Measurements from ENCODE around the gene PGAP1.

DNA sequence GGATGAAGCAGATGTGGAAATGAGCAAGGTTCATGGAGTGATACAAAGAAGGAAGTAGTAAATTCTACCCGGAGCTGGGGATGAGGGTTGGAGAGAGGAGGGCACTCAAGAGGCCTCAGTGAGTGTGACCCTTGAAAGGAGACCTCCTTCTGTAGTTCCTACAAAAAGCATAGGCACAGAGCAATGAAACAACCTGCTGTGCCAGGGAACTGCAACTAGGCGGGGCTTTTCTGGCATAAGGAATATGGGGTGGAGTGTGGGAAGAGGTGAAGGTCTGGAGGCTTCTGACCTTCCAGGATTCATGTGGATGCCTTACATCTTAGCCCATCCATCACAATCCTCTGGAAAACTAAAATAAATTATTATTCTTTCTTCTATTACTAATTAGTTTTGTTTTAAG is 25.5 kb upstream of the PGAP1 start:
- TF ChIP-seq, protein P1, sequence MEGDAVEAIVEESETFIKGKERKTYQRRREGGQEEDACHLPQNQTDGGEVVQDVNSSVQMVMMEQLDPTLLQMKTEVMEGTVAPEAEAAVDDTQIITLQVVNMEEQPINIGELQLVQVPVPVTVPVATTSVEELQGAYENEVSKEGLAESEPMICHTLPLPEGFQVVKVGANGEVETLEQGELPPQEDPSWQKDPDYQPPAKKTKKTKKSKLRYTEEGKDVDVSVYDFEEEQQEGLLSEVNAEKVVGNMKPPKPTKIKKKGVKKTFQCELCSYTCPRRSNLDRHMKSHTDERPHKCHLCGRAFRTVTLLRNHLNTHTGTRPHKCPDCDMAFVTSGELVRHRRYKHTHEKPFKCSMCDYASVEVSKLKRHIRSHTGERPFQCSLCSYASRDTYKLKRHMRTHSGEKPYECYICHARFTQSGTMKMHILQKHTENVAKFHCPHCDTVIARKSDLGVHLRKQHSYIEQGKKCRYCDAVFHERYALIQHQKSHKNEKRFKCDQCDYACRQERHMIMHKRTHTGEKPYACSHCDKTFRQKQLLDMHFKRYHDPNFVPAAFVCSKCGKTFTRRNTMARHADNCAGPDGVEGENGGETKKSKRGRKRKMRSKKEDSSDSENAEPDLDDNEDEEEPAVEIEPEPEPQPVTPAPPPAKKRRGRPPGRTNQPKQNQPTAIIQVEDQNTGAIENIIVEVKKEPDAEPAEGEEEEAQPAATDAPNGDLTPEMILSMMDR (IDR thresholded peaks at IDR 0.05): no peak
- TF ChIP-seq EP300 (IDR thresholded peaks at IDR 0.05; ENCODE audit: low read depth): no peak
